CD4-positive, CD25-positive, alpha-beta regulatory T cell (primary cell): ENCODE data around the gene CBX3. TPM values are rescaled to one million over a fixed set of nuclear protein-coding genes. Genes with fewer than 3 reads are reported as not detected.

ENCODE experiments used
- ATAC-seq, 2 donors: fragments of 150-1000 bp; cut with Tn5 transposase; one replicate each; pipeline ENCODE4 v1.10.0; 2021; ENCODE audit warnings: low read depth in 2 of 2, moderate number of reproducible peaks in 2 of 2, moderate library complexity in 1 of 2
- DNase-seq, 3 donors: peaks; one replicate each; pipeline versions ENCODE4 v3.0.0 to v3.0.0-alpha.2; 2012 to 2022; ENCODE audit warnings: mixed read lengths in 1 of 3
- H3K27ac ChIP-seq: one replicate; pipeline ENCODE4 v1.7.0; 2013; ENCODE audit warnings: mild to moderate bottlenecking, low read length; ENCODE audit not compliant: insufficient read depth, poor library complexity, severe bottlenecking
- H3K27me3 ChIP-seq: one replicate; pipeline ENCODE4 v1.7.0; 2013; ENCODE audit warnings: low read length; ENCODE audit not compliant: control insufficient read depth, insufficient read depth
- H3K36me3 ChIP-seq: one replicate; pipeline ENCODE4 v1.7.0; 2013; ENCODE audit warnings: mild to moderate bottlenecking, low read length, moderate library complexity; ENCODE audit not compliant: control insufficient read depth, insufficient read depth
- H3K4me1 ChIP-seq: 2 replicates; pipeline ENCODE4 v1.7.0; 2013; ENCODE audit warnings: mild to moderate bottlenecking, low read length; ENCODE audit not compliant: insufficient read depth, control insufficient read depth, poor library complexity, severe bottlenecking
- H3K4me3 ChIP-seq: one replicate; pipeline ENCODE4 v1.7.0; 2013; ENCODE audit warnings: low read depth, mild to moderate bottlenecking, low read length, moderate library complexity
- H3K9me3 ChIP-seq, 2 experiments: 1 replicate in 1 of 2; 2 replicates in 1 of 2; pipeline ENCODE4 v1.7.0; 2013; ENCODE audit warnings: low read length in 2 of 2, mild to moderate bottlenecking in 1 of 2, moderate library complexity in 1 of 2; ENCODE audit not compliant: control insufficient read depth in 2 of 2
- H3K27ac Mint-ChIP-seq, 3 donors: one replicate each; pipeline ENCODE4 v1.8.0; 2020 to 2022; ENCODE audit warnings: mild to moderate bottlenecking in 3 of 3, mixed read lengths in 3 of 3, moderate library complexity in 2 of 3
- H3K27me3 Mint-ChIP-seq: one replicate; pipeline ENCODE4 v1.8.0; 2022; ENCODE audit warnings: mild to moderate bottlenecking, mixed read lengths
- H3K36me3 Mint-ChIP-seq: one replicate; pipeline ENCODE4 v1.8.0; 2020; ENCODE audit warnings: mixed read lengths
- H3K4me1 Mint-ChIP-seq, 4 donors: one replicate each; pipeline ENCODE4 v1.8.0; 2020 to 2022; ENCODE audit warnings: mixed read lengths in 4 of 4, mild to moderate bottlenecking in 1 of 4
- H3K4me3 Mint-ChIP-seq, 4 donors: one replicate each; pipeline ENCODE4 v1.8.0; 2020 to 2022; ENCODE audit warnings: mild to moderate bottlenecking in 4 of 4, mixed read lengths in 4 of 4, moderate library complexity in 3 of 4
- H3K9me3 Mint-ChIP-seq, 7 donors: one replicate each; pipeline ENCODE4 v1.8.0; 2020 to 2022; ENCODE audit warnings: mixed read lengths in 7 of 7, mild to moderate bottlenecking in 3 of 7, moderate library complexity in 2 of 7
- polyA plus RNA-seq, 4 donors: library from polyadenylated mRNA; unstranded; fragments of 300-500 nt; fragmentation: Illumina TruSeq; gene quantifications; one replicate each; pipeline ENCODE4 v1.2.3, GENCODE V29; 2021
- total RNA-seq: library from RNA; stranded (reverse); gene quantifications from one replicate; pipeline ENCODE4 v1.2.3, GENCODE V29; 2022

The CBX3 gene
- total and polyA plus RNA-seq, 5 donors from 2014 or later = 89.1 to 135 (median 124) TPM

DNA sequence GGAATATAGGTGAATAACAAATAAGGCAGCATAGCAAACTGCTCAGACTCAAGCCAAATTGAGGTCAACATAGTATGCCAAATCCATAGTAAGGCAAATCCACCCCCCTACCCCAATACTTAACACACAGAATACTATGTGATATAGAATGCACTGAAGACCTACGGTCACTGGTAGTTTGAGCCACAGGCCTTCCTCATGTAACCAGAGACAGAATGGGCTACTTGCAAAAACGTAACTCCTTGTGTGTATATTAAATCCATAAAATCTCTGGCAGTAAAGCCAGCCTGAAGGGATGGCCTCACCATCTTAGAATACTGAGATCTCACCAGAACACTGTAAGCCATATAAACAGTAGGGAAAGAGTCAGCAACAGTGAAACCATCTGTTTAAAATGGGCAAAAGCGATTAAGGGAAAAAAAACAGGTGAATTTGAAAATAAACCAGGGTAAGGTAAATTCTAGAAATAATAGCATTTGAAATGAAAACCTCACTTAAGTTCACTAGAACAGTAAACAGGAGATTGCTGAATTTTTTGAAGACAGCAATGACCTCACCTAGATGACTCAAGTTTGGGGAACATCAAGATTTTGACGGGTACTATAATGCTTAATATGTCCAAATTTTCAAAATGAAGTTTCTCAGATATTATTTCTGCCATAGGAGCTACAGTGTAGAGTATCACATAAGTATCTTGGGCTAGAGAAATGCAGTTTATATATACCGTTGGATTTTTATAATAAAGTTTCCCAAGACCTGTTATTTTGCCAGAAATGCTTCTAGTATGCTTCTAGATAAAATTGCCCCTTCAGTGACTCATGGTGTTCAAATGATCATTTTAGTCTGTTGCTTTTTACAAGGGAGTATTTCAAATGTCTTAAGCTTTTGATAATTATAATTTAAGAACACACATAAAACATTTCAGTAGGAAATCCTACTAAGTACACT, 14.9 kb upstream of the CBX3 start:
- H3K4me3 ChIP-seq = peak overlapping the region; percentile 7
- no peak for DNase-seq
- peaks cover 46% of the 10 kb centered on the region for H3K36me3 Mint-ChIP-seq

DNA sequence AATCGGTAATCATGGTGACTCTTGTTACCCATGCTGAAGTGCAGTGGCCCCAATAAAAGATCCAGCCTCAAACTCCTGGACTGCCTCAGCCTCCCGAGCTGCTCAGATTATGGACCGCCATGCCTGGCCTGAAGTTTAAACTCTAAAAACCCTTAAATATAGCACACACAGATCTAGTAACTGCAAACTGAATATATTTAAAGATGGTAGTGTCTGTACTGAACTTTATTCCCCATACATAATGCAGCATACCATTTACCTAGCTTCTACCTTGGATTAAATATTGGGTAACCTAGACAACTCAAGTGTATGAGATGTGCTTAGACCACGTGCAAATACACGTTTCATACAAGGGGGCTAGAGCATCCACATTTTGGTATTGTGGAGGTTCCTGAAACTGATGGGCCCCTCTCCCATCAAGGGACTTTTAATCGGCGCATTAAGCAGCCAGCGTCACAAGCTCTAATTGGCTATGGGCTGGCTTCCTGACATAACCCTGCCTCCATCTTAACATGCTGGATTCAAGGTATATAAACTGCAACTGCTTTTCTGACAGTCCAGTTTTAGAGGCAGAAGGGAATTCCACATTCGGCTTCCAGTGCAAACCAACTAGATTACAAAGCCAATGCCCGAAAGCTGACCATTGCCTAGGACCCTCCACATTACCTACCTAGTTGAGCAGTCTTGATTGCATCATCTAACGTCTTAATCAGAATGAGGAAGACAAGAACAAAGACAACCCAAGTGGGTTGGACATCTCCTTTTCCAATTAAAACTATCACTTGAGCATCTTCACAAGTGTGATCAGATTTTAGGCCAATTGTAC, 14.0 kb upstream of the CBX3 start:
- Histone ChIP-seq H3K9me3 (no peaks in the 10 kb centered on the region), H3K4me1 (peaks cover 43% of the 10 kb centered on the region), H3K4me3 (peak overlapping the region; percentile 5), H3K27me3 (no peaks in the 10 kb centered on the region), H3K36me3 (peaks cover 54% of the 10 kb centered on the region), H3K27ac (peak overlapping the region; percentile 47)
- H3K4me3 Mint-ChIP-seq = peak overlapping the region in 3 of 4 donors; percentile 6 to 18 (median 8)
- peaks cover 0 to 1% (median 0%) of the 10 kb centered on the region in 7 donors for H3K9me3 Mint-ChIP-seq
- DNase-seq (no peak), ATAC-seq (peak in 1 of 2 donors; percentile 16)
- H3K4me1 Mint-ChIP-seq = peaks cover 39 to 90% (median 74%) of the 10 kb centered on the region in 4 donors
- peaks cover 54% of the 10 kb centered on the region for H3K36me3 Mint-ChIP-seq
- H3K27ac Mint-ChIP-seq = peak overlapping the region; percentile 47 to 63 (median 60)
- H3K27me3 Mint-ChIP-seq = no peaks in the 10 kb centered on the region

More for the DNA sequence above, 14.9 kb upstream of the CBX3 start:
- Mint-ChIP-seq H3K27me3 (no peaks in the 10 kb centered on the region), H3K4me3 (peak overlapping the region in 2 of 4 donors; percentile 4 to 48), H3K27ac (peak overlapping the region in 1 of 3 donors; percentile 45), H3K4me1 (peaks cover 31 to 90% (median 69%) of the 10 kb centered on the region in 4 donors), H3K9me3 (peaks cover 0 to 1% (median 0%) of the 10 kb centered on the region in 7 donors)
- H3K27me3 ChIP-seq = no peaks in the 10 kb centered on the region
- H3K4me1 ChIP-seq = peaks cover 35% of the 10 kb centered on the region
- peak; percentile 12 to 28 for ATAC-seq
- peaks cover 44% of the 10 kb centered on the region for H3K36me3 ChIP-seq
- no peaks in the 10 kb centered on the region for H3K9me3 ChIP-seq
- peak overlapping the region; percentile 51 for H3K27ac ChIP-seq

DNA sequence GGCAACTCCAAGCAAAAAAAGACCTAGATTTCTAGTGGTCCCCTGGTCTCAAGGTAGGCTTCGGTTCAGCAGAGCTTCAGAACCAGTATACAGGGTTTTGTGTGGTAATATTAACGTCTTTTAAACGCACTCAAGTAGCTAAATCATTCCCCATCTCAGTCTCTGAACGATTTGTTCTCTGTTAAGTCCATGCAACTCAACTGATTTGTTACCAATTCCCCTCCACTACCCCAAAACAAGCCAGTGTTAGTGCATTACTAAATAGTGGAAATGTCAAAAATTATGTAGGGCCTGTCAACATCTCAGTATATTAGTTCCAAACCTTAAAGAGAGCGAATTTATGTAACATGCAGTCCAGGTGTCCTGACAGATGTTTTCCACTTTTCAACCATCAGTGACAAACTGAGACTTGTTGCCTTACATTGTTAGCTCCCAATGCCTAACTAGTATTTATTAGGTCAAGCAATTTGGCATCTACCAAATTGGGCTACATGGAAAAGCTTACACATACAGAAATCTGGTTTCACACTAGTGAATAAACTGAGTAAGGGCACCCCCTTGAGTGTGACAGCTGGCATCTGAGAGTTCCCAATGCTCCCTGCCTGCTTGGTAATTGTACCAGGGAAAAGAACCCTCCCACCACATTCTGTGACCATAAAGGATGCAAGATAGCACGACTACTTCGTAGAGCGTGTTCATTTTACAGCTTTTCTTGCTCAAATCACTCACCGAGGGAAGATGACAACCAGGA, 13.2 kb upstream of the CBX3 start:
- peak overlapping the region; percentile 44 for H3K27ac ChIP-seq
- H3K9me3 ChIP-seq = no peaks in the 10 kb centered on the region
- H3K36me3 Mint-ChIP-seq = peaks cover 62% of the 10 kb centered on the region
- no peaks in the 10 kb centered on the region for H3K27me3 ChIP-seq
- peaks cover 62% of the 10 kb centered on the region for H3K36me3 ChIP-seq
- H3K4me1 ChIP-seq = peaks cover 51% of the 10 kb centered on the region
- peak overlapping the region in 2 of 3 donors; percentile 47 to 60 for H3K27ac Mint-ChIP-seq
- peak overlapping the region in 1 of 4 donors; percentile 5 for H3K4me3 Mint-ChIP-seq
- ATAC-seq (no peak), DNase-seq (no peak)
- peaks cover 0 to 1% (median 0%) of the 10 kb centered on the region in 7 donors for H3K9me3 Mint-ChIP-seq
- no peaks in the 10 kb centered on the region for H3K27me3 Mint-ChIP-seq
- peaks cover 43 to 91% (median 81%) of the 10 kb centered on the region in 4 donors for H3K4me1 Mint-ChIP-seq
- H3K4me3 ChIP-seq = peak overlapping the region; percentile 5

DNA sequence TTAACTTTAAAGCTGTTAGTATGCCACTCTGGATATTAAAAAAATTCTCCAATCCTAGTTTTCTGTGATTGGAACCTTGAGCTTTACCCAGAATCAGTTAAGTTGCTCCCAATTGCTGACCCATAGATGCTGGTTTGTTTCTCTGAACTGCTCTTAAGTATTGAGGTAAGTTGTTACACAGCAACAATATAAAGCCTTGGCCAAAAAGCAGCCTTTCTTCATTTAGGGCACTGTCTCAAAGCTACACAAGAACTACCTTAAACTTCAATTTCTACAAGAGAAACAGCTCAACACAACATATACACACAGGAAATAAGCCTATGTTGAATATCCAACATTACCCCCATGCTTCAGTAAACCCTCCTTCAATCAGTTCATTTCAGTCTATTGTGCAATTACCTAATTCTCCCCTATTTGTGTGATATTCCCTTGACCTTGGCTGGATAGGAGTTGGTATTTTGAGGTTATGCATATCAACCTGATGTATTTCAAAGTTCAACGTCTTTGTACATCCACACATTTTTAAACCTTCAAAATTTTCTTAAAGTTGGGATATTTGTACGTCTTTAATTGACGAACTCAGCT, 12.5 kb upstream of the CBX3 start:
- Histone ChIP-seq H3K4me3 (no peak overlapping the region), H3K36me3 (peaks cover 68% of the 10 kb centered on the region), H3K4me1 (peaks cover 57% of the 10 kb centered on the region), H3K9me3 (no peaks in the 10 kb centered on the region), H3K27ac (peak overlapping the region; percentile 44), H3K27me3 (no peaks in the 10 kb centered on the region)
- ATAC-seq (no peak), DNase-seq (no peak)
- peaks cover 4% of the 10 kb centered on the region for H3K27me3 Mint-ChIP-seq
- H3K4me3 Mint-ChIP-seq = peak overlapping the region in 2 of 4 donors; percentile 0 to 5
- peaks cover 64% of the 10 kb centered on the region for H3K36me3 Mint-ChIP-seq
- H3K27ac Mint-ChIP-seq = peak overlapping the region in 1 of 3 donors; percentile 47
- peaks cover 0 to 1% (median 0%) of the 10 kb centered on the region in 7 donors for H3K9me3 Mint-ChIP-seq
- H3K4me1 Mint-ChIP-seq = peaks cover 46 to 91% (median 85%) of the 10 kb centered on the region in 4 donors

DNA sequence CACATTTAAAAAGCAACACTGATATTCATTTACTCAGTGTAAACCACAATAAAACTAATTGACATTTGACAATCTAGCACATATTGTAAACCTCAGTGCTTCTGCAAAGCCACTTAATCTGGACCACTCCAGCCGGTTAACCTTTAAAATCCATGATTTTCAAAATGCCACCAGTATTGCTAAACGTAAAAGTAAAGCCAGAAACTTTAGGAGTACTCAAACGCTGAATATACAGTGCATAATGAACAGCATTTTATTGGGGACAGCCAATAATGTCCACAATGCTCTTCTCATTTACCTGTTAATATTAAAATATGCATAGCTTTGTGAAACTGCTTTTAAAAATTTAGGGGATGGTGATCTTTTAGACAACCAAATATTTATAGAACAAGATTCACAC, 11.8 kb upstream of the CBX3 start:
- no peaks in the 10 kb centered on the region for H3K9me3 ChIP-seq
- Mint-ChIP-seq H3K27ac (no peak overlapping the region), H3K27me3 (peaks cover 5% of the 10 kb centered on the region), H3K36me3 (peaks cover 64% of the 10 kb centered on the region), H3K4me3 (no peak overlapping the region), H3K4me1 (peaks cover 46 to 91% (median 83%) of the 10 kb centered on the region in 4 donors), H3K9me3 (no peaks in the 10 kb centered on the region)
- H3K36me3 ChIP-seq = peaks cover 74% of the 10 kb centered on the region
- H3K4me1 ChIP-seq = peaks cover 64% of the 10 kb centered on the region
- H3K27ac ChIP-seq = no peak overlapping the region
- H3K4me3 ChIP-seq = no peak overlapping the region
- DNase-seq = no peak
- no peak for ATAC-seq
- H3K27me3 ChIP-seq = no peaks in the 10 kb centered on the region

DNA sequence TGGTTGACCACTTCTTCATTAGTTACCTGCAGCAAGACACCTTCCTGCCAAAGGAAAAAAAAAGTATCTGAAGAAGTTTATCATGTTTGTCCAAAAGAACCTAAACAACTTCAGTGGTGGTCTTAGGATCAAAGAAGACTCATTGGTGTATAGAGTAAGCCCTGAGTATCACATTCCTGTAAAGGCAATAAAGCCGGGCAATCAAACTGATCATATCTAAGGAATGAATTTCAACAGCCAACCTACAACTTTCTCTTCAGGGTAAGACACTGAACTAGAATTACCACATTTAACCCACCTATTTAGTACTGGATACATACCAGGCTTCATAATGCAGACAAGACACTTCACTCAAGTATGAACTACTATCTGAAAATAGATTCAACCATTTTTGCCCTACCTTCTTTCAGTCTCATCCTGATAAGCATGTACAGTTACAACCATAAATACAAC, 11.1 kb upstream of the CBX3 start:
- Mint-ChIP-seq H3K9me3 (no peaks in the 10 kb centered on the region), H3K4me1 (peaks cover 50 to 89% (median 81%) of the 10 kb centered on the region in 4 donors), H3K27me3 (peaks cover 5% of the 10 kb centered on the region), H3K4me3 (peak overlapping the region; percentile 8 to 58 (median 50)), H3K36me3 (peaks cover 61% of the 10 kb centered on the region), H3K27ac (peak overlapping the region in 1 of 3 donors; percentile 20)
- DNase-seq (no peak), ATAC-seq (no peak)
- H3K36me3 ChIP-seq = peaks cover 79% of the 10 kb centered on the region
- H3K9me3 ChIP-seq = no peaks in the 10 kb centered on the region
- H3K27ac ChIP-seq = peak overlapping the region; percentile 55
- H3K27me3 ChIP-seq = no peaks in the 10 kb centered on the region
- peaks cover 71% of the 10 kb centered on the region for H3K4me1 ChIP-seq
- peak overlapping the region; percentile 28 for H3K4me3 ChIP-seq
